SU-DHL-6 (cell line): ENCODE data around the gene UNC5A.

Source experiments
- H2AFZ ChIP-seq: fragments of 200-600 bp; sonication (generic); 2 replicates; pipeline ENCODE4 v1.6.1; 2014; ENCODE audit warnings: low read depth, mild to moderate bottlenecking, moderate library complexity, mixed read lengths, antibody characterized with exemption, low read length; ENCODE audit not compliant: severe bottlenecking
- H3F3A ChIP-seq: fragments of 200-600 bp; shearing (Covaris generic); 2 replicates; pipeline ENCODE4 v1.6.0; 2016; ENCODE audit warnings: antibody characterized with exemption, mild to moderate bottlenecking; ENCODE audit not compliant: insufficient read depth
- H3K27ac ChIP-seq: fragments of 200-600 bp; sonication (generic); 2 replicates; pipeline ENCODE4 v1.5.1; 2016; ENCODE audit warnings: low read depth, mild to moderate bottlenecking, low read length, moderate library complexity, mixed read lengths
- H3K27me3 ChIP-seq: fragments of 200-600 bp; sonication (generic), shearing (Covaris generic); 2 replicates; pipeline ENCODE4 v1.6.0; 2014; ENCODE audit warnings: mild to moderate bottlenecking, low read length
- H3K36me3 ChIP-seq: fragments of 200-600 bp; sonication (generic); 2 replicates; pipeline ENCODE4 v1.6.1; 2014; ENCODE audit warnings: mild to moderate bottlenecking, low read length, mixed read lengths
- H3K4me2 ChIP-seq: fragments of 300-600, 200-600 bp; shearing (Covaris generic), sonication (generic); 2 replicates; pipeline ENCODE4 v1.6.0; 2014; ENCODE audit warnings: low read length, low read depth, mild to moderate bottlenecking; ENCODE audit not compliant: poor library complexity, severe bottlenecking
- H3K4me3 ChIP-seq: fragments of 200-600 bp; sonication (generic); 2 replicates; pipeline ENCODE4 v1.5.1; 2014; ENCODE audit warnings: antibody characterized with exemption, low read length, mild to moderate bottlenecking, mixed read lengths; ENCODE audit not compliant: insufficient read depth, poor library complexity, severe bottlenecking
- H3K79me2 ChIP-seq: fragments of 200-600 bp; sonication (generic); 2 replicates; pipeline ENCODE4 v1.6.1; 2014; ENCODE audit warnings: mild to moderate bottlenecking, low read length, moderate library complexity; ENCODE audit not compliant: insufficient read depth
- H3K9ac ChIP-seq: fragments of 200-600 bp; sonication (generic); 2 replicates; pipeline ENCODE4 v1.7.0; 2014; ENCODE audit warnings: mild to moderate bottlenecking, low read length
- H3K9me2 ChIP-seq: fragments of 200-600 bp; sonication (generic); replicated peaks from 2 replicates; pipeline ENCODE4 v1.6.1; 2014; ENCODE audit warnings: low read length; ENCODE audit not compliant: insufficient read depth
- H3K9me3 ChIP-seq: fragments of 200-600 bp; sonication (generic); 2 replicates; pipeline ENCODE4 v1.6.1; 2014; ENCODE audit warnings: low read length, mixed read lengths; ENCODE audit not compliant: insufficient read depth
- H4K20me1 ChIP-seq: fragments of 200-600 bp; sonication (generic); 2 replicates; pipeline ENCODE4 v1.6.1; 2014; ENCODE audit warnings: low read depth, mild to moderate bottlenecking, antibody characterized with exemption, low read length, moderate library complexity, mixed read lengths
- EZH2phosphoT487 ChIP-seq: fragments of 200-600 bp; sonication (generic), shearing (Covaris generic); conservative IDR thresholded peaks from 2 replicates; pipeline ENCODE4 v1.6.1; 2018; ENCODE audit warnings: mild to moderate bottlenecking, antibody characterized with exemption, low read length, moderate library complexity, mixed read lengths
- TF ChIP-seq, protein P1 (sequence below): fragments of 200-600 bp; sonication (generic); IDR thresholded peaks from one replicate; pipeline ENCODE4 v1.5.1; 2017; ENCODE audit warnings: antibody characterized with exemption, mild to moderate bottlenecking, low read length, moderate library complexity; ENCODE audit not compliant: insufficient read depth, poor library complexity, severe bottlenecking

UNC5A gene

DNA sequence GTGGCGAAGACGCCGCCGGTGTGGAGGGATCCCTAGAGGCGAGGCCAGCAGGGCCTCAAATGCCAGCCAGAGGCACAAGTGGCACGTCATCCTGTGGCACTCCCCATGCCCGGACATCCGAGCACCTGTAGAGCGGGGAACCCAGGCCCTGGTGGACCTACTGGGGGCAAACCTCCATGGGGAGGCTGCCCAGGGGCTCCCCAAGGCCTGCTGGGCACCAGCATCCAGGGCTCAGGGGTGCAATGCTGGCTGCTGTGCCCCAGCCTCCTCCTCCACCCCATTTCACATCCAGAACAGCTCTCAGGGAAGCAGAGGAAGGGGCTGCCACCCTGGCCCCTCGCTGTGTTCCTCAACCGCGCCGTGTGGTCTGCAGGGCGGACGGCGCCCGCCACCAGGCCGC is 45.2 kb downstream of the UNC5A start:
- Histone ChIP-seq H3F3A (no peaks in the 10 kb centered on the region), H3K9me3 (no peaks in the 10 kb centered on the region), H4K20me1 (no peaks in the 10 kb centered on the region), H3K4me2 (no peak overlapping the region), H3K27ac (no peak overlapping the region), H3K79me2 (no peaks in the 10 kb centered on the region), H3K4me3 (no peak overlapping the region), H3K27me3 (no peaks in the 10 kb centered on the region), H3K36me3 (no peaks in the 10 kb centered on the region), H3K9me2 (no peaks in the 10 kb centered on the region), H3K9ac (no peak overlapping the region), H2AFZ (no peak overlapping the region)
- TF ChIP-seq EZH2phosphoT487 = no peak
- TF ChIP-seq, protein P1, sequence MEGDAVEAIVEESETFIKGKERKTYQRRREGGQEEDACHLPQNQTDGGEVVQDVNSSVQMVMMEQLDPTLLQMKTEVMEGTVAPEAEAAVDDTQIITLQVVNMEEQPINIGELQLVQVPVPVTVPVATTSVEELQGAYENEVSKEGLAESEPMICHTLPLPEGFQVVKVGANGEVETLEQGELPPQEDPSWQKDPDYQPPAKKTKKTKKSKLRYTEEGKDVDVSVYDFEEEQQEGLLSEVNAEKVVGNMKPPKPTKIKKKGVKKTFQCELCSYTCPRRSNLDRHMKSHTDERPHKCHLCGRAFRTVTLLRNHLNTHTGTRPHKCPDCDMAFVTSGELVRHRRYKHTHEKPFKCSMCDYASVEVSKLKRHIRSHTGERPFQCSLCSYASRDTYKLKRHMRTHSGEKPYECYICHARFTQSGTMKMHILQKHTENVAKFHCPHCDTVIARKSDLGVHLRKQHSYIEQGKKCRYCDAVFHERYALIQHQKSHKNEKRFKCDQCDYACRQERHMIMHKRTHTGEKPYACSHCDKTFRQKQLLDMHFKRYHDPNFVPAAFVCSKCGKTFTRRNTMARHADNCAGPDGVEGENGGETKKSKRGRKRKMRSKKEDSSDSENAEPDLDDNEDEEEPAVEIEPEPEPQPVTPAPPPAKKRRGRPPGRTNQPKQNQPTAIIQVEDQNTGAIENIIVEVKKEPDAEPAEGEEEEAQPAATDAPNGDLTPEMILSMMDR = no peak

DNA sequence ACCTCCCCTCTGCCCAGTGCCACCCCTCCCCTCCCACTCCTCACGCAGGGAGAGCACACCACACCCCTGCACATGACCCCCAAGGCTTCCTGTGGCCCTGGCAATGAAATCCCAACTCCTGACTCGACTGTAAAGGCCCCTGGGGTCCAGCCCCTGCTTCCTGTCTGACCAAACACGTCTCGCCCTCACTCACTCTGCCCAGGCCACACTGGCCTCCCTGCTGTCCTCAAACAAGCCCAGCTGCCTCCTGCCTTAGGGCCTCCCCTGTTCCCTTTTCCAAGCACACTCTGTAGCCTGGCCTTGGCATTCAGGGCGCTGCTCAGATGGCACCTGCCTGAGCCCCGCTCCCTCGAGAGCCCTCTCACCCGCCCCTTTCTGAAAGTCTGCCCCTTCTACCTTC is 46.4 kb downstream of the UNC5A start:
- H3K9me3 ChIP-seq = no peaks in the 10 kb centered on the region
- no peaks in the 10 kb centered on the region for H3K79me2 ChIP-seq
- no peak overlapping the region for H3K4me2 ChIP-seq
- no peak overlapping the region for H3K9ac ChIP-seq
- H3K9me2 ChIP-seq = no peaks in the 10 kb centered on the region
- H3F3A ChIP-seq = no peaks in the 10 kb centered on the region
- H3K27ac ChIP-seq = no peak overlapping the region
- H3K36me3 ChIP-seq = no peaks in the 10 kb centered on the region
- no peaks in the 10 kb centered on the region for H3K27me3 ChIP-seq
- H3K4me3 ChIP-seq = no peak overlapping the region
- no peak overlapping the region for H2AFZ ChIP-seq
- H4K20me1 ChIP-seq = no peaks in the 10 kb centered on the region
- TF ChIP-seq, protein P1 = no peak
- no peak for TF ChIP-seq EZH2phosphoT487

DNA sequence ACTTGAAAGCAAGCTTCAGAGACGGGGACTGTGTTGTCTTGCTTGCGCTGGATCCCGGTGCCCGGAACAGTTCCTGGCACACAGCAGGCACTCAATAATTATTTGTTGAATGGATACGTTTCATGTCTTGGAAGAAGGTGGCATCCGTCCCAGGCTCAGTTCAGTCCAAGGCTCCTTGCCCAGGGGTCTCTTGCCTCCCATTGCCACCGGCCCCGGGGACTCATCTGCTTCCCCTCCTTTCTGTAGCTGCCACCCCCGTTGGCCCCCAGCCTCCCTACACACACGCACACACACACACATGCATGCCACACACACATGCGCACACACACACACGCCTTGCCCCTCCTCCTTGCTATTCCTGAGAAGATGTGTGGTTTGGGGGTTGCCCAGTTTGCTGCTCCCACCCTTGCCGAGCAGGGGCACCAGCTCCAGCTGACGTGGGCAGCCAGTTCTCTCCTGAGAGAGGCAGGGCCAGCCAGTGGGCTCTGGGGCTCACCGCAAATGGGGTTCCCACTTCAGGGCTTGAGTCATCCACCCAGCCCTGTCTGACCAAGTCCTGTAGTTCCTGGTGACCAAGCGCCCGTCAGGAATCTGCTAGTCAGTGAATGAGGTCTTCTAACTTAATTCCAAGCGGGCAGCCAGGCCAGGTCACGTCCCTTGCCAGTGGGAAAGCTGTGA is 47.0 kb downstream of the UNC5A start:
- no peaks in the 10 kb centered on the region for H3K9me2 ChIP-seq
- TF ChIP-seq, protein P1 = no peak
- no peak for TF ChIP-seq EZH2phosphoT487
- H3K79me2 ChIP-seq = no peaks in the 10 kb centered on the region
- H3K27me3 ChIP-seq = no peaks in the 10 kb centered on the region
- no peak overlapping the region for H3K27ac ChIP-seq
- no peaks in the 10 kb centered on the region for H3K9me3 ChIP-seq
- no peak overlapping the region for H3K4me3 ChIP-seq
- no peaks in the 10 kb centered on the region for H3F3A ChIP-seq
- no peaks in the 10 kb centered on the region for H3K36me3 ChIP-seq
- no peak overlapping the region for H3K4me2 ChIP-seq
- H4K20me1 ChIP-seq = no peaks in the 10 kb centered on the region
- no peak overlapping the region for H2AFZ ChIP-seq
- no peak overlapping the region for H3K9ac ChIP-seq
